NCI-H460 (cell line): ENCODE results near the gene ZWILCH. TPM values are rescaled to one million over a fixed set of nuclear protein-coding genes. Genes with fewer than 3 reads are reported as not detected.
A peak's percentile ranks its signal among the peaks of the same experiment; 100 is the strongest.
"Not testable (repeated sequence)": the region's sequence is repeated elsewhere in the genome, so short reads cannot be mapped to it uniquely, and the experiment has no call there.

ENCODE experiments used
- DNase-seq: peaks from one replicate; pipeline ENCODE4 v3.0.0-alpha.2; 2016; ENCODE audit warnings: low read depth; ENCODE audit errors: extremely low read depth
- polyA plus RNA-seq: library from polyadenylated mRNA; depleted of rRNA; stranded (reverse); fragments of >200 nt; gene quantifications from 2 replicates; pipeline ENCODE4 v1.2.3, GENCODE V29; 2014; cell fraction: nucleus; rRNA removed
- total RNA-seq: library from RNA; depleted of rRNA; stranded (reverse); fragments of >200 nt; shearing (Covaris generic); gene quantifications from 2 replicates; pipeline ENCODE4 v1.2.3, GENCODE V29; 2014; rRNA removed

Gene ZWILCH
- total RNA-seq: 23.3 and 23.4 TPM in 2 replicates
- polyA plus RNA-seq: 32.3 and 39.2 TPM in 2 replicates

- peak; percentile 70 for DNase-seq
Measured at GRCh38 chr15:66504563-66505429, at the start of gene ZWILCH, which contains the start of gene RPL4. TSS of gene ZWILCH (plus strand) at chr15:66505326. CDS start at chr15:66505339, 13 bp downstream. TSS of gene RPL4 (minus strand) at chr15:66504855. CDS start at chr15:66504790, 65 bp downstream.

GRCh38 chr15:66456211-66456610 lies 48.9 kb upstream of the ZWILCH start:
- DNase-seq: no peak

GRCh38 chr15:66459818-66460615 lies 45.1 kb upstream of the ZWILCH start:
- no peak for DNase-seq

GRCh38 chr15:66461294-66461693 lies 43.8 kb upstream of the ZWILCH start:
- DNase-seq: not testable (repeated sequence)

- no peak for DNase-seq
Measured at GRCh38 chr15:66461917-66462316, 43.2 kb upstream of the ZWILCH start.

GRCh38 chr15:66462627-66463026 lies 42.5 kb upstream of the ZWILCH start:
- DNase-seq: no peak

GRCh38 chr15:66465294-66465693 lies 39.8 kb upstream of the ZWILCH start:
- not testable (repeated sequence) for DNase-seq

GRCh38 chr15:66467162-66468040 lies 37.7 kb upstream of the ZWILCH start:
- DNase-seq: not testable (repeated sequence)

GRCh38 chr15:66470825-66471224 lies 34.3 kb upstream of the ZWILCH start:
- not testable (repeated sequence) for DNase-seq

- DNase-seq: no peak
Measured at GRCh38 chr15:66472176-66472999, 32.7 kb upstream of the ZWILCH start.

GRCh38 chr15:66474135-66474534 lies 31.0 kb upstream of the ZWILCH start:
- no peak for DNase-seq

- DNase-seq: no peak
Measured at GRCh38 chr15:66474963-66475362, 30.2 kb upstream of the ZWILCH start.

GRCh38 chr15:66476535-66476934 lies 28.6 kb upstream of the ZWILCH start:
- DNase-seq: no peak

GRCh38 chr15:66477011-66477410 lies 28.1 kb upstream of the ZWILCH start:
- no peak for DNase-seq

GRCh38 chr15:66480267-66480666 lies 24.9 kb upstream of the ZWILCH start:
- no peak for DNase-seq

- DNase-seq: no peak
Measured at GRCh38 chr15:66481107-66481856, 23.8 kb upstream of the ZWILCH start.

GRCh38 chr15:66482539-66482938 lies 22.6 kb upstream of the ZWILCH start:
- DNase-seq: no peak

GRCh38 chr15:66483131-66483566 lies 22.0 kb upstream of the ZWILCH start:
- DNase-seq: no peak
